ENCODE results near the gene SLC25A47.

DNA sequence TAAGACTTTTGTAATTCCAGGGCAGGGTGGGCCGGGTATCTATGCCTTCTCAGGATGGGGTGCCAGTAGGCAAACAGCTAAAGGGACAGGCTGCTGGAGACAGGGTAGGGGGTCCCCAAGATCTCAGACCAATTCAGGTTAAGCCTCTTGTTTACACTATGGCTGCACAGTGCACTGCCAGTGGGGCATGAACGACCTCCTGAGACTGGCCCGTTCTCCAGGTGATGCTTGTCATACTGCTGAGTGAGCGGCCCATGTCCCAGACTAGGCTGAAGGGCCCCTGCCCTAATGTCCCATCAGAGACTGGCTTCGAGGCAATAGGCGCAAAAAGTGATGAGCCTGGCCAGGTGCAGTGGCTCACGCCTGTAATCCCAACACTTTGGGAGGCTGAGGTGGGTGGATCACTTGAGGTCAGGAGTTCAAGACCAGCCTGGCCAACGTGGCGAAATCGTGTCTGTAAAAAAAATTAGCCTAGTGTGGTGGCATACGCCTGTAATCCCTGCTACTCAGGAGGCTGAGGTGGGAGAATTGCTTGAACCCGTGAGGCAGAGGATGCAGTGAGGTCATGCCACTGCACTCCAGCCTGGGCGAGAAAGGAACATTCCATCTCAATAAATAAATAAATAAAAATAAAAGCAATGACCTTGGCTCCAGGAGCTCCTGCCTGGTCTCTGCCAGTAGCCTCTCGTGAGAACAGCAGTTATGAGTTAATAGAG, 29.5 kb upstream of the SLC25A47 start:
- no peak for TF ChIP-seq CTCF (conservative IDR thresholded peaks at IDR 0.05 in 1 of 2, IDR thresholded peaks at IDR 0.05 in 1 of 2; ENCODE audit: low read depth in 1 of 2, low read length in 2 of 2)
- no peak for TF ChIP-seq EZH2 (IDR thresholded peaks at IDR 0.05; ENCODE audit: low read length, missing control alignments)
